ENCODE results near the gene PTH1R. TPM values are rescaled to one million over a fixed set of nuclear protein-coding genes. Genes with fewer than 3 reads are reported as not detected.

PTH1R gene
- polyA plus RNA-seq, 1 donor (not counting 4 experiments of a cell fraction or from before 2014, with no cell fraction given), result not detected

- no peak overlapping the region for H3K4me3 ChIP-seq (ENCODE audit: control insufficient read depth in 2 of 3, extremely low read depth in 1 of 3, insufficient read depth in 2 of 3, low read depth in 1 of 3, low read length in 3 of 3)
- no peaks in the 10 kb centered on the region for H3K9me3 ChIP-seq (ENCODE audit: control insufficient read depth, low read depth, low read length)
- no peak overlapping the region for H3K27ac ChIP-seq (ENCODE audit: control insufficient read depth, insufficient read depth, low read length)
- no peaks in the 10 kb centered on the region for H3K36me3 ChIP-seq (ENCODE audit: control insufficient read depth in 2 of 2, extremely low read depth in 1 of 2, insufficient read depth in 2 of 2, low read length in 2 of 2)
- H3K79me2 ChIP-seq (ENCODE audit: control insufficient read depth, insufficient read depth, low read length), result no peaks in the 10 kb centered on the region
- H3K9me1 ChIP-seq (ENCODE audit: control insufficient read depth, extremely low read depth, insufficient read depth, low read length), result no peaks in the 10 kb centered on the region
- TF ChIP-seq EZH2 (IDR thresholded peaks at IDR 0.05; ENCODE audit: low read length), result no peak
- TF ChIP-seq CTCF (optimal IDR thresholded peaks at IDR 0.05 in 1 of 3, IDR thresholded peaks at IDR 0.05 in 1 of 3, conservative IDR thresholded peaks at IDR 0.05 in 1 of 3; ENCODE audit: extremely low read depth in 1 of 3, insufficient read depth in 2 of 3, low read length in 3 of 3), result no peak
- no peaks in the 10 kb centered on the region for H4K20me1 ChIP-seq (ENCODE audit: control insufficient read depth, extremely low read depth, insufficient read depth, low read length)
- no peak overlapping the region for H2AFZ ChIP-seq (ENCODE audit: control insufficient read depth, low read length)
- dilution Hi-C loops (cut with MboI; ENCODE audit: extremely low pct_ligation_motif_present, low sequenced_read_pairs), result no loop called here
- no peaks in the 10 kb centered on the region for H3K27me3 ChIP-seq (ENCODE audit: control insufficient read depth, extremely low read depth, insufficient read depth, low read length)
- FAIRE-seq (no peak), DNase-seq (ENCODE audit: low read depth, low spot score) (no peak)
- H3K4me2 ChIP-seq (ENCODE audit: control insufficient read depth, extremely low read depth, insufficient read depth, low read depth, low read length), result no peak overlapping the region
- H3K9ac ChIP-seq (ENCODE audit: control insufficient read depth, extremely low read depth, insufficient read depth, low read length), result no peak overlapping the region
- H3K4me1 ChIP-seq (ENCODE audit: control insufficient read depth, extremely low read depth, insufficient read depth, low read length), result no peaks in the 10 kb centered on the region
These were observed 45.7 kb upstream of the PTH1R start for GRCh38 chr3:46831841-46832240.

GRCh38 chr3:46833346-46834300, 43.9 kb upstream of the PTH1R start:
- H3K4me1 ChIP-seq (ENCODE audit: control insufficient read depth, extremely low read depth, insufficient read depth, low read length), result no peaks in the 10 kb centered on the region
- H3K4me3 ChIP-seq (ENCODE audit: control insufficient read depth in 2 of 3, extremely low read depth in 1 of 3, insufficient read depth in 2 of 3, low read depth in 1 of 3, low read length in 3 of 3), result no peak overlapping the region
- H2AFZ ChIP-seq (ENCODE audit: control insufficient read depth, low read length), result no peak overlapping the region
- H3K27me3 ChIP-seq (ENCODE audit: control insufficient read depth, extremely low read depth, insufficient read depth, low read length), result no peaks in the 10 kb centered on the region
- no peak for DNase-seq (ENCODE audit: low read depth, low spot score)
- dilution Hi-C loops (cut with MboI; ENCODE audit: extremely low pct_ligation_motif_present, low sequenced_read_pairs), result no loop called here
- no peaks in the 10 kb centered on the region for H3K9me1 ChIP-seq (ENCODE audit: control insufficient read depth, extremely low read depth, insufficient read depth, low read length)
- no peak overlapping the region for H3K4me2 ChIP-seq (ENCODE audit: control insufficient read depth, extremely low read depth, insufficient read depth, low read depth, low read length)
- no peaks in the 10 kb centered on the region for H4K20me1 ChIP-seq (ENCODE audit: control insufficient read depth, extremely low read depth, insufficient read depth, low read length)
- H3K27ac ChIP-seq (ENCODE audit: control insufficient read depth, insufficient read depth, low read length), result no peak overlapping the region
- no peaks in the 10 kb centered on the region for H3K36me3 ChIP-seq (ENCODE audit: control insufficient read depth in 2 of 2, extremely low read depth in 1 of 2, insufficient read depth in 2 of 2, low read length in 2 of 2)
- no peaks in the 10 kb centered on the region for H3K79me2 ChIP-seq (ENCODE audit: control insufficient read depth, insufficient read depth, low read length)
- TF ChIP-seq EZH2 (IDR thresholded peaks at IDR 0.05; ENCODE audit: low read length) (no peak), CTCF (optimal IDR thresholded peaks at IDR 0.05 in 1 of 3, IDR thresholded peaks at IDR 0.05 in 1 of 3, conservative IDR thresholded peaks at IDR 0.05 in 1 of 3; ENCODE audit: extremely low read depth in 1 of 3, insufficient read depth in 2 of 3, low read length in 3 of 3) (no peak)
- H3K9ac ChIP-seq (ENCODE audit: control insufficient read depth, extremely low read depth, insufficient read depth, low read length), result no peak overlapping the region
- no peaks in the 10 kb centered on the region for H3K9me3 ChIP-seq (ENCODE audit: control insufficient read depth, low read depth, low read length)
- no peak for FAIRE-seq
